HCT116 (cell line): ENCODE measurements around the gene NGFR.

Source experiments
- CTCF ChIP-seq, 3 experiments: fragments of 200-600 bp in 1 of 3; sonication (generic) in 1 of 3; IDR thresholded peaks in 2 of 3; conservative IDR thresholded peaks in 1 of 3; 2 replicates each; pipeline ENCODE4 v1.5.1; 2012 to 2017; ENCODE audit warnings: low read depth in 2 of 3, low read length in 2 of 3, antibody characterized with exemption in 1 of 3, borderline replicate concordance in 1 of 3, control low read depth in 1 of 3, mild to moderate bottlenecking in 1 of 3, mixed read lengths in 1 of 3, mixed run types in 1 of 3, moderate library complexity in 1 of 3; ENCODE audit not compliant: insufficient read depth in 1 of 3
- ELF1 ChIP-seq: IDR thresholded peaks from 2 replicates; pipeline ENCODE4 v1.6.1; 2012; ENCODE audit warnings: low read depth, borderline replicate concordance
- MAX ChIP-seq: IDR thresholded peaks from 2 replicates; pipeline ENCODE4 v1.6.1; 2012
- POLR2A ChIP-seq: IDR thresholded peaks from 2 replicates; pipeline ENCODE4 v1.7.0; 2011; ENCODE audit warnings: borderline replicate concordance; ENCODE audit not compliant: insufficient read depth, insufficient read length; ENCODE audit errors: extremely low read depth
- POLR2AphosphoS5 ChIP-seq: IDR thresholded peaks from 2 replicates; pipeline ENCODE4 v1.6.1; 2011; ENCODE audit warnings: mild to moderate bottlenecking, low read depth, low read length, moderate library complexity
- RAD21 ChIP-seq: IDR thresholded peaks from 2 replicates; pipeline ENCODE4 v1.6.1; 2012; ENCODE audit warnings: low read depth, mild to moderate bottlenecking
- SIN3A ChIP-seq: IDR thresholded peaks from 2 replicates; pipeline ENCODE4 v1.6.1; 2012; ENCODE audit warnings: low read depth
- SP1 ChIP-seq: IDR thresholded peaks from 2 replicates; pipeline ENCODE4 v1.6.1; 2012; ENCODE audit warnings: low read depth

GRCh38 chr17:49548506-49549310, 53.6 kb downstream of the NGFR start:
- TF ChIP-seq CTCF (IDR thresholded peaks at IDR 0.05 in 2 of 3, conservative IDR thresholded peaks at IDR 0.05 in 1 of 3; ENCODE audit: borderline replicate concordance in 1 of 3, insufficient read depth in 1 of 3, low read depth in 2 of 3, low read length in 2 of 3) = peak; percentile 86 to 96 (median 91)
- no peak for TF ChIP-seq POLR2A
- no peak for TF ChIP-seq POLR2AphosphoS5
- no peak for TF ChIP-seq ELF1
- TF ChIP-seq SIN3A = no peak
- no peak for TF ChIP-seq MAX
- TF ChIP-seq RAD21 = peak; percentile 97
- no peak for TF ChIP-seq SP1
